Measurements from ENCODE around the gene TAS1R3. TPM values are rescaled to one million over a fixed set of nuclear protein-coding genes. Genes with fewer than 3 reads are reported as not detected.
"Not testable (repeated sequence)": the region's sequence is repeated elsewhere in the genome, so short reads cannot be mapped to it uniquely, and the experiment has no call there.

Gene TAS1R3
- total and polyA plus RNA-seq, 10 of the 15 experiments (the other 5 are each of a cell fraction or from before 2014, with no cell fraction given), result 0.04 to 0.51 (median 0.08) TPM; not detected in 3

GRCh38 chr1:1316199-1316598 lies 14.9 kb upstream of the TAS1R3 start:
- RAD21 ChIA-PET (ENCODE audit: unreplicated experiment); CTCF ChIA-PET; intact Hi-C loops (cut with micrococcal nuclease; ENCODE audit: unreplicated experiment); H3K9ac ChIP-seq (ENCODE audit: control insufficient read depth, insufficient read depth, low read length); H3K9me3 ChIP-seq (replicated peaks; ENCODE audit: control insufficient read depth, insufficient read depth, low read length); H3K27me3 ChIP-seq (replicated peaks in 1 of 2; ENCODE audit: control insufficient read depth in 2 of 2, insufficient read depth in 2 of 2, low read length in 1 of 2); H3K79me2 ChIP-seq (ENCODE audit: control insufficient read depth, insufficient read depth, low read length); H2AFZ ChIP-seq (ENCODE audit: control insufficient read depth, low read depth, low read length); H3K4me1 ChIP-seq (ENCODE audit: control insufficient read depth, insufficient read depth, low read length); H3K27ac ChIP-seq (ENCODE audit: control insufficient read depth, insufficient read depth); H3K4me2 ChIP-seq (ENCODE audit: control insufficient read depth, insufficient read depth); ATAC-seq; H4K20me1 ChIP-seq (ENCODE audit: control insufficient read depth, insufficient read depth); SMC1A ChIA-PET (ENCODE audit: uncharacterized antibody, unreplicated experiment); BruUV-seq (replicated peaks); H3K4me3 ChIP-seq; DNase-seq (ENCODE audit: low read depth, low spot score); FAIRE-seq; in situ Hi-C loops (cut with MboI); POLR2A ChIA-PET: not testable (repeated sequence)
- 100% methylated on average over 8 of the region's 8 CpGs for WGBS (ENCODE audit: insufficient coverage, insufficient replicate concordance, low lambda C conversion rate, missing lambda C conversion rate)
- H3K36me3 ChIP-seq (ENCODE audit: control insufficient read depth in 2 of 2, insufficient read depth in 2 of 2, low read length in 1 of 2), result peaks cover 3 to 41% of the 10 kb centered on the region in 2 experiments; a peak in 3 of 4 replicates

- intact Hi-C loops (cut with micrococcal nuclease; ENCODE audit: unreplicated experiment), result no loop called here
- SMC1A ChIA-PET (ENCODE audit: uncharacterized antibody, unreplicated experiment), result no interaction called here
- Histone ChIP-seq H2AFZ (ENCODE audit: control insufficient read depth, low read depth, low read length) (no peak overlapping the region), H3K27me3 (replicated peaks in 1 of 2; ENCODE audit: control insufficient read depth in 2 of 2, insufficient read depth in 2 of 2, low read length in 1 of 2) (no peaks in the 10 kb centered on the region), H3K9ac (ENCODE audit: control insufficient read depth, insufficient read depth, low read length) (no peak overlapping the region), H3K4me2 (ENCODE audit: control insufficient read depth, insufficient read depth) (no peak overlapping the region), H4K20me1 (ENCODE audit: control insufficient read depth, insufficient read depth) (no peaks in the 10 kb centered on the region; the same call in 1 of the 2 replicates), H3K36me3 (ENCODE audit: control insufficient read depth in 2 of 2, insufficient read depth in 2 of 2, low read length in 1 of 2) (peaks cover 3 to 33% of the 10 kb centered on the region in 2 experiments; a peak in 3 of 4 replicates), H3K9me3 (replicated peaks; ENCODE audit: control insufficient read depth, insufficient read depth, low read length) (no peaks in the 10 kb centered on the region), H3K79me2 (ENCODE audit: control insufficient read depth, insufficient read depth, low read length) (peaks cover 16% of the 10 kb centered on the region), H3K4me1 (ENCODE audit: control insufficient read depth, insufficient read depth, low read length) (no peaks in the 10 kb centered on the region), H3K27ac (ENCODE audit: control insufficient read depth, insufficient read depth) (no peak overlapping the region), H3K4me3 (no peak overlapping the region)
- FAIRE-seq, result no peak
- CTCF ChIA-PET, result no interaction called here
- DNase-seq (ENCODE audit: low read depth, low spot score), result no peak
- RAD21 ChIA-PET (ENCODE audit: unreplicated experiment), result no interaction called here
- BruUV-seq (replicated peaks), result no TSS peak
- in situ Hi-C loops (cut with MboI), result no loop called here
- POLR2A ChIA-PET, result no interaction called here
- no peak for ATAC-seq
- 99% methylated on average over 6 of the region's 6 CpGs for WGBS (ENCODE audit: insufficient coverage, insufficient replicate concordance, low lambda C conversion rate, missing lambda C conversion rate)
- TF ChIP-seq BACH1 (IDR thresholded peaks at IDR 0.05; ENCODE audit: borderline replicate concordance) (no peak), RFX5 (IDR thresholded peaks at IDR 0.05; ENCODE audit: low read depth, low read length) (no peak), ZNF24 (IDR thresholded peaks at IDR 0.05) (no peak), ZBTB11 (CRISPR knock-in tag; IDR thresholded peaks at IDR 0.05) (no peak), CHD4 (IDR thresholded peaks at IDR 0.05) (no peak), SKIL (IDR thresholded peaks at IDR 0.05; ENCODE audit: low read depth, poor library complexity, severe bottlenecking) (no peak), KDM1A (IDR thresholded peaks at IDR 0.05; ENCODE audit: borderline replicate concordance) (no peak), EED (IDR thresholded peaks at IDR 0.05; ENCODE audit: low read depth) (no peak), MYC (IDR thresholded peaks at IDR 0.05; ENCODE audit: insufficient read depth, insufficient read length, insufficient replicate concordance, low read length, severe bottlenecking) (no peak), ETV6 (conservative IDR thresholded peaks at IDR 0.05 in 1 of 2, IDR thresholded peaks at IDR 0.05 in 1 of 2; ENCODE audit: borderline replicate concordance in 1 of 2, low read depth in 1 of 2) (no peak), BCL11A (IDR thresholded peaks at IDR 0.05; ENCODE audit: low read depth, low read length) (no peak)
These were observed 13.7 kb upstream of the TAS1R3 start for GRCh38 chr1:1317420-1317819.

All from GM12878 (cell line).